ELR (cell line): ENCODE results near the gene ZNF587B.
A peak's percentile ranks its signal among the peaks of the same experiment; 100 is the strongest.
"Not testable (repeated sequence)": the region's sequence is repeated elsewhere in the genome, so short reads cannot be mapped to it uniquely, and the experiment has no call there.

Source experiments
- DNase-seq: peaks from one replicate; pipeline ENCODE4 v3.0.0-alpha.2; 2015; ENCODE audit warnings: low read depth

The ZNF587B gene

DNA sequence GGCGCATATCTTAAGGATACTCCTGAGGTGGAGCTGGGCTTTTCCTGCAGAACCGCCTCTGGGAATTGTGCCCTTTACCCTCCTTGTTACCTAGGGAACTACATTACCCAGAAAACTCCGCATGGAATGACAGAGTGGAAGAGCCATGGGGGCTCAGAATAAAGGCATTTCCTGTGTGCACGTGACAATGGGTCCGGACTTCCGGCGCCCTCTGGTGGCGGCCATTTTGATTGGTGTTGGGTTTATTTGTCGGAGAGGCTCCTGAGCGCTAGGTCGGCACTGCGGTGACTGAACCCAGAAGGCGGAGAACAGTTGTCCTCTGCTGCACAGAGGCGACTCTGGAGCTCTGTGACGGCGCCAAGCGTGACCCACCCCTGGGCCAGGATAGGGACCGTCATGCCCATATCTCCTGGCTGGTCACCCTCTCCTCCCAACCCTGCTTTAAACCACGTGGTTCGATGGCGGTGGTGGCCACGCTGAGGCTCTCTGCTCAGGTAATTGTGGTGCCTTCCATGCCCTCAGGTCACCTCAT lies at the start of gene ZNF587B:
ZNF587B (plus strand) TSS at position 229 of the 532 bp plus-strand sequence; CDS start at position 459, 230 bp downstream.
- DNase-seq: peak; percentile 96

GRCh38 chr19:57786286-57786685 lies 43.8 kb upstream of the ZNF587B start:
- no peak for DNase-seq

GRCh38 chr19:57786906-57787305 lies 43.2 kb upstream of the ZNF587B start:
- no peak for DNase-seq

- no peak for DNase-seq
Measured at GRCh38 chr19:57788114-57788692, 41.9 kb upstream of the ZNF587B start.

GRCh38 chr19:57789288-57789687 lies 40.8 kb upstream of the ZNF587B start:
- DNase-seq: no peak

- DNase-seq: not testable (repeated sequence)
Measured at GRCh38 chr19:57796580-57796979, 33.5 kb upstream of the ZNF587B start.

DNA sequence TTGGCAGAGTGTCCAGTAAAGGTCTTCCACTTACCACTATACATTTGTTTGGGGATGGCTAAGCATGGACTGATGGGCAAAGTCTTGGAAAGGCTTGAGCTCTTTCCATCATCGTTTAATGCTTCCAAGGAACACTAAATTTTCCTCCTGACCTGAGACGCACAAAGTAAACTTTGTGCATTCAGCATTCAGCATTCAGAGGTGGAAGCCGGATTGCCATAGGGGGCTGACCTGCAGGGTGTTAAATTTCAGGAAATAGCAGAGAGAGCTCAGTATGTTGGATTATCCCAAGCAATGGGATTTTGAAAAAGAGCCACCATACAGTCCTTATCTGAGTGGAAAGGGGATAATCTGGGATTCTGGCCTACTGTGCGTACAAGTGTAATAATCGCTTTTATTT lies 29.4 kb upstream of the ZNF587B start:
- no peak for DNase-seq

DNA sequence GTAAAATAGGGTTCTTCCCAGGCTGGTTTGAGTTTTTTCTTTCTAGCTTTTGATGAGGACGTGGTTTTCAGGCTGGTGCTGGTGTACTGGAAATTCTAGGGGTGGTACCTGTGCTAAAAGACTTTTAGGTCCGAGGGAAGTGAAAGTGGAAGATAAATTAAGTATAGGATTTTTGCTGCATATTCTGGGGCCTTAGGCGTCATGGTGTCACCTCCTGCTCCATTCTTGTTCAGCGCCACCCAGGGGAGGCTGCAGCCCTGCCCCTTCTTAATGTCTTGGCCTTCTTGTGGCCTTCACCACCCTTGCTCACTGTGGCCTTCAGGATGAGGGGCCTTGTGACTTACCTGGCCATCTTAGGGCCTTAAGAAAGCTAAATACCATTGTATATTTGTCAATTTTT lies 27.8 kb upstream of the ZNF587B start:
- no peak for DNase-seq

- DNase-seq: no peak
Measured at GRCh38 chr19:57803265-57803593, 26.9 kb upstream of the ZNF587B start.

- DNase-seq: peak; percentile 93
Measured at GRCh38 chr19:57803594-57804325, 26.3 kb upstream of the ZNF587B start.

DNA sequence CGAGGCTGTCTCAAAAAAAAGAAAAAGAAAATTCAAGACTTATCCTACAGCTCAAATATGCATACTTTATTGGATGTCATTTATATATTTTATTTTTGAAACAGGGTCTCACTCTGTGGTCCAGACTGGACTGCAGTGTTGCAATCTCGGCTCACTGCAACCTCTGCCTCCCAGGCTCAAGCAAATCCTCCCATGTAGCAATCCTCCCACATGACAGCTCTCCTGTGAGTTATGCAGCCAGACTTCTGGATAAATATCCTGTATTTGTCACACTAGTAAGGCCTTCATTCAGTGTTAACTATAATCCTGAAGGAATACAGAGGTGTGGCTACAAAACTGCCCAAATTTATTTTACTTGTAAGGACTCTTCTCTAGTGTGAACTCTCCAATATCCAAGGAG lies 22.6 kb upstream of the ZNF587B start:
- no peak for DNase-seq

DNA sequence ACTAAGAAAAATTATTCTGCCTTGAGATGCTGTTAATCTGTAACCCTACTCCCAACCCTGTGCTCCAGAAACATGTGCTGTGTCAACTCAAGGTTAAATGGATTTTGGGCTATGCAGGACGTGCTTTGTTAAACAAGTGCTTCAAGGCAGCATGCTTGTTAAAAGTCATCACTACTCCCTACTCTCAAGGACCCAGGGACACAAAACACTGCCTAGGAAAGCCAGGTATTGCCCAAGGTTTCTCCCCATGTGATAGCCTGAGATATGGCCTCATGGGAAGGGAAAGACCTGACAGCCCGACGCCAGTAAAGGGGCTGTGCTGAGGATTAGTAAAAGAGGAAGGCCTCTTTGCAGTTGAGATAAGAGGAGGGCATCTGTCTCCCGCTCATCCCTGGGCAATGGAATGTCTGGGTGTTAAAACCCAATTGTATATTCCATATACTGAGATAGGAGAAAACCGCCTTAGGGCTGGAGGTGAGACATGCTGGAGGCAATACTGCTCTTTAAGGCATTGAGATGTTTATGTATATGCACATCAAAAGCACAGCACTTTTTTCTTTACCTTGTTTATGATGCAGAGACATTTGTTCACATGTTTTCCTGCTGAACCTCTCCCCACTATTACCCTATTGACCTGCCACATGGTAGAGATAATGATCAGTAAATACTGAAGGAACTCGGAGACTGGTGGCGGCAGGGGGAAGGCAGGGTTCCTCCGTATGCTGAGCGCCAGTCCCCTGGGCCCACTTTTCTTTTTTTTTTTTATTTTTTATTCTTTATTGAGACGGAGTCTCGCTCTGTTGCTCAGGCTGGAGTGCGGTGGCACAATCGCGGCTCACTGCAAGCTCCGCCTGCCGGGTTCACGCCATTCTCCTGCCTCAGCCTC lies 19.4 kb upstream of the ZNF587B start:
- DNase-seq: not testable (repeated sequence)

DNA sequence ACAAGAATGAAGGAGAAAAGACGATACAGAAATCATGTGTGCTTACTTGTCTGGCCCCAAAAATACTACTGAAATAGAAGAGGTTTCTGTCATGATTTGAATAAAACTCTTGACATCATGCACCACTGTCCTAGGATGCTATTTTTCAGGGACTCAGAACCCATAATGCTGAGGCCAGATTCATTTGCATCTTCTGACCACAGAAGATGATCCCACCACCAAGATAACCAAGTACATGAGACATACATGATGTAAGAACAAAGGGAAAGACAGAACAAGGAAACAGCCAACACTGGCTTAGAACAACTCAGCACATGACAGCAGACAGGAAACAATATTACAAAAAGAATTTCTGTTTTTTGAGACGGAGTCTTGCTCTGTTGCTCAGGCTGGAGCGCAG lies 17.9 kb upstream of the ZNF587B start:
- no peak for DNase-seq

- DNase-seq: not testable (repeated sequence)
Measured at GRCh38 chr19:57812975-57813820, 16.9 kb upstream of the ZNF587B start.

- DNase-seq: no peak
Measured at GRCh38 chr19:57813919-57814504, 16.1 kb upstream of the ZNF587B start.

DNA sequence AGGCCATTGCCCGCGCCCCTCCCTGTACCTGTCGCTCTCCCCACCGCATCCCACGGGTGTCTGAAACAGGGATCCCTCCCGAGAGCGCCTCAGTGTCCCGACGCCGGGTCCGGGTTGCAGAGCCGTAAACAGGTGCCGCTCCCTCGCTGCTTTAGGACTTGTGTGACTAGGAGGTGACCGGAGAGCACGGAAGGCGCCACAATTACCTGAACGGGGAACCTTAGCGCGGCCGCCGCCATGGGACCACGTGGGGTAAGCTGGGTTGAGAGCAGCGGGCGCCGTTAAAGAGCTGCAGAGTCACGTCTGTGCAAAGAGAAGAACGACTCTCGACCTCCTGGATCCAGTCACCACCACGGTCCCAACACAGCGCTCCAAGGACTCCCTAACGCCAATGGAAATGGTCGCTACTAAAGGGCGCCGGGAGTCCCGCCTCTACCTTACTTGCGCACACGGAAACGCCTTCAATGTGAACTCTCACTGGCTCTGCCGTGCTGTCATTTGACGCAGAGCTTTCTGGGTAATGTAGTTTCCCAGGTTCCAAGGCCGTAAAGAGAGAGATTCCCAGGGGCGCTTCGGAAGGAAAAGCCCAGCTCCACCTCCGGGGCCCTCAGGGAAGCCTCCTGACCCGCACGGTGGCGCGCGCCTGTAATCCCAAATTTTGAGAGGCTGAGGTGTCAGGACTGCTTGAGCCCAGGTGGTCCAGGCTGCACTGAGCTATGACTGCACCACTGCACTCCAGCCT lies 15.4 kb upstream of the ZNF587B start, which contains the start of gene ZNF552:
ZNF552 (minus strand) TSS at position 409 of the 742 bp plus-strand sequence; CDS start at position 239, 170 bp downstream.
- DNase-seq: peak; percentile 96

- DNase-seq: no peak
Measured at GRCh38 chr19:57815247-57816075, 14.6 kb upstream of the ZNF587B start.

GRCh38 chr19:57816652-57817051 lies 13.4 kb upstream of the ZNF587B start:
- no peak for DNase-seq

DNA sequence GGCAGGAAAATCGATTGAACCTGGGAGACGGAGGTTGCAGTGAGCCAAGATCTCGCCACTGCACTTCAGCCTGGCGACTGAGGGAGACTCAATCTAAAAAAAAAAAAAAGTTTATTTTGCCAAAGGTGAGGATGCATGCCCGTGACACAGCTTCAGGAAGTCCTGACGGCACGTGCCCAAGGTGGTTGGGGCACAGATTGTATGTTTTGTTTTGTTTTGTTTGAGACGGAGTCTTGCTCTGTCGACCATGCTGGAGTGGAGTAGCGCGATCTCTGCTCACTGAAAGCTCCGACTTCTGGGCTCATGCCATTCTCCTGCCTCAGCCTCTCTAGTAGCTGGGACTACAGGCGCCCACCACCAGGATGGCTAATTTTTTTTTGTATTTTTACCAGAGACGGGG lies 12.1 kb upstream of the ZNF587B start:
- no peak for DNase-seq

GRCh38 chr19:57818378-57818777 lies 11.7 kb upstream of the ZNF587B start:
- DNase-seq: no peak
